ENCODE data around the gene LRRN2.

LRRN2 gene

GRCh38 chr1:204617256-204618147, 68.0 kb downstream of the LRRN2 start:
- DNase-seq (ENCODE audit: insufficient read length, low spot score) (no peak), FAIRE-seq (no peak)
- no peak for TF ChIP-seq PAX5 (IDR thresholded peaks at IDR 0.05; ENCODE audit: insufficient read depth, low read length, severe bottlenecking)
- no peak for TF ChIP-seq SPI1 (IDR thresholded peaks at IDR 0.05; ENCODE audit: low read depth, low read length)
- TF ChIP-seq POU2F2 (IDR thresholded peaks at IDR 0.05; ENCODE audit: low read depth, low read length) = no peak
- no peak for TF ChIP-seq POLR2A (IDR thresholded peaks at IDR 0.05; ENCODE audit: low read depth, low read length)

GRCh38 chr1:204616641-204617040, 68.9 kb downstream of the LRRN2 start:
- TF ChIP-seq PAX5 (IDR thresholded peaks at IDR 0.05; ENCODE audit: insufficient read depth, low read length, severe bottlenecking) (no peak), SPI1 (IDR thresholded peaks at IDR 0.05; ENCODE audit: low read depth, low read length) (no peak), POLR2AphosphoS5 (IDR thresholded peaks at IDR 0.05; ENCODE audit: low read depth, low read length) (no peak), TAF1 (IDR thresholded peaks at IDR 0.05; ENCODE audit: low read depth, low read length) (no peak), POLR2A (IDR thresholded peaks at IDR 0.05; ENCODE audit: low read depth, low read length) (no peak), POU2F2 (IDR thresholded peaks at IDR 0.05; ENCODE audit: low read depth, low read length) (no peak)
- FAIRE-seq (no peak), DNase-seq (ENCODE audit: insufficient read length, low spot score) (no peak)

- FAIRE-seq = no peak
- TF ChIP-seq POLR2AphosphoS5 (IDR thresholded peaks at IDR 0.05; ENCODE audit: low read depth, low read length) (no peak), POLR2A (IDR thresholded peaks at IDR 0.05; ENCODE audit: low read depth, low read length) (no peak), SPI1 (IDR thresholded peaks at IDR 0.05; ENCODE audit: low read depth, low read length) (no peak), TAF1 (IDR thresholded peaks at IDR 0.05; ENCODE audit: low read depth, low read length) (no peak), PAX5 (IDR thresholded peaks at IDR 0.05; ENCODE audit: insufficient read depth, low read length, severe bottlenecking) (no peak), POU2F2 (IDR thresholded peaks at IDR 0.05; ENCODE audit: low read depth, low read length) (no peak)
- no peak for DNase-seq (ENCODE audit: insufficient read length, low spot score)
These were observed 69.7 kb downstream of the LRRN2 start for GRCh38 chr1:204615881-204616280.

GRCh38 chr1:204613636-204614035, 71.9 kb downstream of the LRRN2 start:
- no peak for FAIRE-seq
- no peak for DNase-seq (ENCODE audit: insufficient read length, low spot score)

GRCh38 chr1:204612326-204612725, 73.2 kb downstream of the LRRN2 start:
- FAIRE-seq = no peak
- TF ChIP-seq SPI1 (IDR thresholded peaks at IDR 0.05; ENCODE audit: low read depth, low read length) (no peak), TAF1 (IDR thresholded peaks at IDR 0.05; ENCODE audit: low read depth, low read length) (no peak), PAX5 (IDR thresholded peaks at IDR 0.05; ENCODE audit: insufficient read depth, low read length, severe bottlenecking) (no peak), POLR2A (IDR thresholded peaks at IDR 0.05; ENCODE audit: low read depth, low read length) (no peak), POLR2AphosphoS5 (IDR thresholded peaks at IDR 0.05; ENCODE audit: low read depth, low read length) (no peak), POU2F2 (IDR thresholded peaks at IDR 0.05; ENCODE audit: low read depth, low read length) (no peak)
- DNase-seq (ENCODE audit: insufficient read length, low spot score) = no peak

More at GRCh38 chr1:204613636-204614035, 71.9 kb downstream of the LRRN2 start:
- TF ChIP-seq SPI1 (IDR thresholded peaks at IDR 0.05; ENCODE audit: low read depth, low read length) (no peak), PAX5 (IDR thresholded peaks at IDR 0.05; ENCODE audit: insufficient read depth, low read length, severe bottlenecking) (no peak), POLR2A (IDR thresholded peaks at IDR 0.05; ENCODE audit: low read depth, low read length) (no peak), POLR2AphosphoS5 (IDR thresholded peaks at IDR 0.05; ENCODE audit: low read depth, low read length) (no peak), POU2F2 (IDR thresholded peaks at IDR 0.05; ENCODE audit: low read depth, low read length) (no peak), TAF1 (IDR thresholded peaks at IDR 0.05; ENCODE audit: low read depth, low read length) (no peak)

- FAIRE-seq (no peak), DNase-seq (ENCODE audit: insufficient read length, low spot score) (no peak)
- TF ChIP-seq POU2F2 (IDR thresholded peaks at IDR 0.05; ENCODE audit: low read depth, low read length) = no peak
- TF ChIP-seq PAX5 (IDR thresholded peaks at IDR 0.05; ENCODE audit: insufficient read depth, low read length, severe bottlenecking) = no peak
- TF ChIP-seq POLR2AphosphoS5 (IDR thresholded peaks at IDR 0.05; ENCODE audit: low read depth, low read length) = no peak
- no peak for TF ChIP-seq SPI1 (IDR thresholded peaks at IDR 0.05; ENCODE audit: low read depth, low read length)
- no peak for TF ChIP-seq TAF1 (IDR thresholded peaks at IDR 0.05; ENCODE audit: low read depth, low read length)
- TF ChIP-seq POLR2A (IDR thresholded peaks at IDR 0.05; ENCODE audit: low read depth, low read length) = no peak
These were observed 74.5 kb downstream of the LRRN2 start for GRCh38 chr1:204611036-204611435.

- no peak for TF ChIP-seq POLR2A (IDR thresholded peaks at IDR 0.05; ENCODE audit: low read depth, low read length)
- no peak for TF ChIP-seq PAX5 (IDR thresholded peaks at IDR 0.05; ENCODE audit: insufficient read depth, low read length, severe bottlenecking)
- TF ChIP-seq POLR2AphosphoS5 (IDR thresholded peaks at IDR 0.05; ENCODE audit: low read depth, low read length) = no peak
- no peak for TF ChIP-seq SPI1 (IDR thresholded peaks at IDR 0.05; ENCODE audit: low read depth, low read length)
- no peak for TF ChIP-seq TAF1 (IDR thresholded peaks at IDR 0.05; ENCODE audit: low read depth, low read length)
- TF ChIP-seq POU2F2 (IDR thresholded peaks at IDR 0.05; ENCODE audit: low read depth, low read length) = no peak
- no peak for FAIRE-seq
- no peak for DNase-seq (ENCODE audit: insufficient read length, low spot score)
These were observed 77.6 kb downstream of the LRRN2 start for GRCh38 chr1:204607910-204608309.

GRCh38 chr1:204605791-204606190, 79.7 kb downstream of the LRRN2 start:
- FAIRE-seq = no peak
- no peak for TF ChIP-seq TAF1 (IDR thresholded peaks at IDR 0.05; ENCODE audit: low read depth, low read length)
- TF ChIP-seq POU2F2 (IDR thresholded peaks at IDR 0.05; ENCODE audit: low read depth, low read length) = no peak
- no peak for TF ChIP-seq POLR2AphosphoS5 (IDR thresholded peaks at IDR 0.05; ENCODE audit: low read depth, low read length)
- no peak for TF ChIP-seq PAX5 (IDR thresholded peaks at IDR 0.05; ENCODE audit: insufficient read depth, low read length, severe bottlenecking)
- TF ChIP-seq POLR2A (IDR thresholded peaks at IDR 0.05; ENCODE audit: low read depth, low read length) = no peak
- no peak for TF ChIP-seq SPI1 (IDR thresholded peaks at IDR 0.05; ENCODE audit: low read depth, low read length)
- DNase-seq (ENCODE audit: insufficient read length, low spot score) = no peak

- FAIRE-seq = no peak
- DNase-seq (ENCODE audit: insufficient read length, low spot score) = no peak
- no peak for TF ChIP-seq POLR2A (IDR thresholded peaks at IDR 0.05; ENCODE audit: low read depth, low read length)
- no peak for TF ChIP-seq PAX5 (IDR thresholded peaks at IDR 0.05; ENCODE audit: insufficient read depth, low read length, severe bottlenecking)
- TF ChIP-seq POU2F2 (IDR thresholded peaks at IDR 0.05; ENCODE audit: low read depth, low read length) = no peak
These were observed 82.5 kb downstream of the LRRN2 start for GRCh38 chr1:204602871-204603542.

Measured in GM12891 (cell line).